Fibroblast of skin of right biceps (primary cell): ENCODE measurements around the gene PSPN.
"Not testable (repeated sequence)": the region's sequence is repeated elsewhere in the genome, so short reads cannot be mapped to it uniquely, and the experiment has no call there.

Source experiments
- DNase-seq: peaks from one replicate; pipeline ENCODE4 v3.0.0-alpha.2; 2013

The PSPN gene

DNA sequence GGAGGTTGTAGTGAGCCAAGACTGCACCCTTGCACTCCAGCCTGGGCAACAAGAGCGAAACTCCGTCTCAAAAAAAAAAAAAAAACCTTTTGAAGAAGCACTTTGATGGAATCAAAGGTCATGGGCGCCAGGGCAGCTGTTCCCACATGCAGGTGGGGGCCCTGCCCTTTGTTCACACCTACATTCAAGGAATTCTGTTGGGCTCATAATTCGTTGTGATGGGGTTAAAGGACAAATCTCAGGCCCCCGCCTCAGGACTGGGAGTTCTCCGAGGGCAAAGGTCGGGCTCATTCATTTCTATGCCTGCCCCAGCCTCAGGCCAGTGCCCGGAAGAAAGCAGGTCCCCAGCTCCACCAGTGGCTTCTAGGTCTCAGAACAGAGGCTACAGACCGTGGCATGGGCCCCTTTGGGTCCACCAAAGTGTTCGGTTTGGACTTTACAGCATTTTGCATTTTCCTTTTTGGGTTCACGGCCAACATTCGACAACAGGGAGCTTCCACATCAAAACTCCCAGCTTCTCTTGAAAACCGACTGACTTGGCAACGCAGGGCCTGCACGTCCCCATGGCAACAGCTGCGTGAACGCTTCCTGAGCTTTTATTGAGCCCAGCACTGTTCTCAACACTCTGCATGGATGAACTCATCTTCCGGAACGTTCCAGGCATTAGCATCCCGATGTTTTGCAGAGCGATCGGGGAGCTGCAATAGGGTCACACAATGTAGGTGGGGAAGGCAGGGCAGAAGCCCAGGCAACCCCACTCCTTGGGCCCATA lies 27.3 kb upstream of the PSPN start:
- peak; percentile 73 for DNase-seq

GRCh38 chr19:6402058-6402457 lies 26.3 kb upstream of the PSPN start:
- no peak for DNase-seq

GRCh38 chr19:6400062-6400944 lies 24.6 kb upstream of the PSPN start:
- DNase-seq, result not testable (repeated sequence)

DNA sequence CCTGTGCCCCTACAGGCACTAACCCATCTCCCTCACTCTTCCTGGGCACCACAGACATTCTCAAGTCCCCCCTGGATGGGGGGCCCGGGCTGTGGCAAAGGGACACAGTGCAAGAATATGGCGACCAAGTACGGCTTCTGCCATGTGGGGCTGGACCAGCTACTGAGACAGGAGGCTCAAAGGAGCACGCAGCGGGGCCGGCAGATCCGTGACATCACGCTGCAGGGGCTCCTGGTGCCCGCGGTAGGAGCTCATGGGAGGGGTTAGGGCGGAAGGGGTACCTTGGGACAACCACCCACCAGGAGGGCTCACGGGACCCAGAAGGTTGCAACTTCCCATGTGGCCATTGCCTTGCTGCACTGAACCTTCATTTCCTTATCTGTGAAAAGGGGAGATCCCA lies 20.6 kb upstream of the PSPN start:
- no peak for DNase-seq

GRCh38 chr19:6394831-6395230 lies 19.1 kb upstream of the PSPN start:
- DNase-seq, result no peak

GRCh38 chr19:6393983-6394412 lies 18.3 kb upstream of the PSPN start:
- no peak for DNase-seq

- peak; percentile 97 for DNase-seq
These were observed 17.6 kb upstream of the PSPN start, which contains the start of gene GTF2F1 for GRCh38 chr19:6393074-6393982. TSS of gene GTF2F1 (minus strand) at chr19:6393164. CDS start at chr19:6392995, 169 bp downstream.

- DNase-seq, result no peak
These were observed 16.7 kb upstream of the PSPN start for GRCh38 chr19:6392221-6393073.

DNA sequence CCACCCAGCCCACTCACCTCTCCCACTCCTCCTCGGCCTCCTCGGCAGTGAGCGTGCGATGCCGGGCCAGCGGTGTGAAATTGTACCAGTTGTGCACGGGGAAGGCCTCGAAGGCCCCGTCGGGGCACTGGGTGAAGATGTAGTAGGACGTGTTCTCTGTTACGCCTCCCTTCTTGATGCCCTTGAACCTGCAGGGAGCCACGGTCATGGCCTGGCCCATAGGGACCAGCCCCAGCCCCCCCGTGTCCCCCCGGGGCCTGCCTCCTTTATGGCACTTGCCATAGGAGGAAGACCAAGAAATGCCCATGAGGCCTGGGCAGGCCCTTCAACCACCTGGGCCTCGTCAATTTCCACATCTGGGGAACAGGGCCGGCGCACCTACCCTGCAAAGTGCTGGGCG lies 11.6 kb upstream of the PSPN start:
- DNase-seq, result no peak

DNA sequence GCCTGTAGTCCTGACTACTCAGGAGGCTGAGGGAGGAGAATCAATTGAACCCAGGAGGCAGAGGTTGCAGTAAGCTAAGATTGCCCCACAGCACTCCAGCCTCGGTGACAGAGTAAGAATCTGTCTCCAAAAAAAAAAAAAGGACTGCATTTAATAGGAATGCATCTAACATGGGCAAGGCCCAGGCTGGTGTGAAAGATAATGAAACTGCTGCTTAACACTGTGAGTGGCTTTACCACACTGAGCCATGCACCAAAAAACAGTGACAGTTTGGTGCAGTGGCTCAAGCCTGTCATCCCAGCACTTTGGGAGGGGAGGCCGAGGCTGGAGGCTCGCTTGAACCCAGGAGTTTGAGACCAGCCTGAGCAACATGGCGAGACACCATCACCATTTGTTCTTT lies 8.6 kb upstream of the PSPN start:
- no peak for DNase-seq

DNA sequence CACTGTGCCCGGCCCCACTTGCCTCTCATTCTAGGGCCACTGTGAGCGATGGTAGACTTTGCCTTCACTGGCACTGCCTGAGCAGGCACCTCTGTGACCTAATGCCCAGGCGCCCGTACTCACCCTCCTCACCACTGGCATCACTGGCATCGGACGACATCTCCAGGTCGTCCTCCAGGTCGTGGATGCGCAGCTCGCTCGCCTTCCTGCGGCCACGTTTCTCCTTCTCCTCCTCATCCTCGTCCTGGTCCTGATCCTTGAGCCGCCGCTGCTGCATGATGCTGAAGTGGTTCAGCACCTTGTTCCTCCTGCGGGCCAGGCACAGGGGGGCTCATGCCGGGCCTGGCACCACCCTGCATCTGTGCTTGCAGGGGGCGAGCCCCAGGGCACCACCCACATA lies 7.5 kb upstream of the PSPN start:
- no peak for DNase-seq

DNA sequence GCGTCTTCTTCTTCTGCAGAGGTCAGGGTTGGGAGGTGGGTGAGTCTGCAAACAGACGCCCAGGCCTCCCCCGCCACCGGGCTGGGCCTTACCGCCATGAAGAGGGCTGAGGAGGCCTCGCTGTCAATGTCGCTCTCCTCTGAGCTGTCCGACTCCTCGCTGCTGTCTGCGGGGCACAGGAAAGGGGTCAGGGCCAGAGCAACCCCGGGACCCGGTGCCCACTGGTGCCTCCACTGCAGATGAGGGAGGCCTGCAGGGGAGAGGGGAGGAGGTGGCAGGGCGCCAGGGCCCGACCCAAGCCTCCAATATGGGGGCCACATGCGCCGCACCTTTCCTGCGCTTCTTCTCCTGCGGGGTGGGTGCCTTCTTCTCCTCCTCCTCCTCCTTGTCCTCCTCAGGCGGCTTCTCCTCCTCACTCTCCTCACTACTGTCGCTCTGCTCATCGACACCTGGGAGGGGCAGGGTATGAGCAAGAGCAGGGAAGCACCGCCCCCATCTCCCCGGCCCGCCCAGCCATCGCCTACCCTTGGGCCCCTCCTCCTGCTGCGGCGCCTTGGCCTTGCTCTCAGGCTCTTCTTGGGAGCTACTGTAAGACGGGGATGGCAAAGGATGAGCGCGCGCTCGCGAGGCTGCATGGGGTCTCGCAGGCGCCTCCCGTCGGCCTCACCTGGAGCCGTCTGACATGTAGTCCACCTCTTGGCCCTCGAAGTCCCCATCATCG lies 5.5 kb upstream of the PSPN start:
- no peak for DNase-seq

- DNase-seq, result no peak
These were observed 4.0 kb upstream of the PSPN start for GRCh38 chr19:6379744-6380143.

DNA sequence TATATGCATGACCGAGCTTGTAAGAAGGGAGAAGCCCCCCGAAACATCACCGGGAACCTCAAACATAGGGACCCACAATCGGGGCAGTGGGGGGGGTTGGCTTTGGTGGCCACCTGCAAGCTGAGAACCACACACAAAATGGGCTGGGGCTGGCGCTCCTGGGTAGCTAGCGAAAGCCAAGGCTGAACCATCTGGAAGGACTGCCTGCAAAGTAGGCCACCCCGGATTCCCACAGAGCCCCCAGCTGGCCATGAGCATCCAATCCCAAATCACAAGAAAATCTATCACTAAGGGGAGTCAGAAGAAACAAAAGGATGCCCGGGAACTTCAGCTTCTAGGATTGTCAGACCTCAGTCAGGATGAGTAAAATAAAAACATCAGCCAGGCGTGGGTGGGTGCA lies 2.8 kb upstream of the PSPN start:
- no peak for DNase-seq

DNA sequence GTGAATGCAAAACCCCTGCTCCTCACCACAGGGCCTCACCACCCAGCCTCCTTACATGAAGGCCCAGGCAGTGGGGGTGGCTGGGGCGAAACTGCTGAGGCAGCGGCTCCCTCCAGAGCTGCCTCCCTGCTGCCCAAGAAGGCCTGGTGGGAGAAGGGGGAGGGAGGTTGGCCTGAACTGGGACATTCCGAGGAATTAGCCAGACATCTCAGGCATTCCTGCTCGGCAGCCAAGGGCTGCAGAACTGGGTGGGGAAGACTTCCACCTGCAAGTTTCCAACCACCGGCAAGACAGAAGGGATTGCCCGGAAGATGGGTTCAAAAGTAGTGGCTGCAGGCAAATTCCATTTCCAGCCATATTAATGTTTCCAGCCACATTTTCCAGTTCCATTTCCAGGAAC lies 2.3 kb upstream of the PSPN start:
- DNase-seq, result peak; percentile 69

DNA sequence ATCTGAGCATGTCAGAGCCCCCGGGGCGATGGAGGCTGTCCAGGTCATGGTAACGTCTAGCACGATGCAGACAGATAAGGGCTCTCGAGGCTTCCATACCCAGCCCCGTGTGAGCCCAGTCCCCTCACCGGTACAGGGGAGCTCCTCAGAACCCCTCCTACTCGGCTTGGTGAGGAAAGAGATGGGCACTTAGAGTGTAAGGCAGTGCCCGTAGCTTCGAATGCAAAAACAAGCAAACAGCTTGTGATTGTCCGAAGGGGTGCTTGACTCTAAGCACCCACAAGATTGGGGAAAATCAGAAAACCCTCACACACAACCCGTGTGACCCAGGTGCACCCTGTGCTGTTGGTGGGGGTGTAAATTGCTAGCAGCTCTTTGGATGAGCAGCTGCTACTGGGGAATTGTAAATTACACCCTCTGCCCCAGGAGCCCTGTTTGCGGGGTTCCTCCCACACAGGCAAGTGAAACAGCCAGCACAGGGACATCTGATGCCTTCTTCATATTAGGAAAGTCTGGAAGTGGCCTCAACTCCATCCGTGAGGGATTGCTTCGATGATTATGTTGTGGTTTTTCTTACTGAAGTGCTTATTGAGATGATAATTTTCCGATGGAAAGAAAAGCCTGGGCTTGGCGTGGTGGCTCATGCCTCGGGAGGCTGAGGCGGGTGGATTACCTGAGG lies 918 bp upstream of the PSPN start:
- no peak for DNase-seq

DNA sequence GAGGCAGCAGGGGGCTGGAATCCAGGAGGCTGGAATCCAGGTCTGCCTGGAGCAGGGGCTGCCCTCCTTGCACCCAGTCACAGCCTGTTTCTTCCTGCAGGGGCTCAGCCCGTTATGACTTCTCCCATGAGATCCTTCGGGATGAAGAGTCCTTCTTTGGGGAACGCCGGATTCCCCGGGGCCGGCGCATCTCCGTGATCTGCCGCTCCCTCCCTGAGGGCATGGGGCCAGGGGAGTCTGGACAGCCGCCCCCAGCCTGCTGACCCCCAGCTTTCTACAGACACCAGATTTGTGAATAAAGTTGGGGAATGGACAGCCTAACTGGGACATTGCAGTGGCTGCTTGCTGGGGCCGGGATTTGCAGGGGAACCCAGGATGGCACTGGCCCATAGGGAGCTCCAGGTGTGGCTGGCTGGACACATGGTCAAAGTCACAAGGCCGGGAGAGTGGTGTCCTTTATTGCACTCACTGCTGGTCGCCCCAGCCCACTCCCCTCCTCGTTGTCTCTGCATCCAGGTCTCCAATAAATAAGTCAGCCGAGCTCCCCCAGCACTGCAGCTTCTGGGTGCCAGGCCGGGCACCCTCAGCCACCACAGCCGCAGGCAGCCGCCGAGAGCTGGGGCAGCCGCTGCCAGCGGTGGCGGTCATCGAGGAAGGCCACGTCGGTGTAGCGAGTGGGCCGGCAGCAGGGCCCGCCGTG lies 872 bp downstream of the PSPN start:
- no peak for DNase-seq

DNA sequence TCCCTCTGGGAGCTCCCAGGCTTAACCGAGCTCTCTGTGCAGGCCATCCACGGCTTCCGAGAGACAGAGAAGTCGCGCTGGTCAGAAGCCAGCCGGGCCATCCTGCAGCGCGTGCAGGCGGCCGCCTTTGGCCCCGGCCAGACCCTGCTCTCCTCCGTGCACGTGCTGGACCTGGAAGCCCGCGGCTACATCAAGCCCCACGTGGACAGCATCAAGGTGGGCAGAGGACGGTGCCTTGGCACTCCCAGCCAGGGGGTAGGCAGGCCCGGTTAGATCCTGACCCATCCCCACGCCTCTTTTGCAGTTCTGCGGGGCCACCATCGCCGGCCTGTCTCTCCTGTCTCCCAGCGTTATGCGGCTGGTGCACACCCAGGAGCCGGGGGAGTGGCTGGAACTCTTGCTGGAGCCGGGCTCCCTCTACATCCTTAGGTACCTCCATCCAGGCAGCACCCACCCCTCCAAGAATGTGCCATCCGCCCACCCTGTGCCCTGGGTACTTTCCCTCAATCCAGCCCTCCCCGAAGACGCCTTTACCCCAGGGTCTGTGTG lies 1.5 kb downstream of the PSPN start:
- no peak for DNase-seq

DNA sequence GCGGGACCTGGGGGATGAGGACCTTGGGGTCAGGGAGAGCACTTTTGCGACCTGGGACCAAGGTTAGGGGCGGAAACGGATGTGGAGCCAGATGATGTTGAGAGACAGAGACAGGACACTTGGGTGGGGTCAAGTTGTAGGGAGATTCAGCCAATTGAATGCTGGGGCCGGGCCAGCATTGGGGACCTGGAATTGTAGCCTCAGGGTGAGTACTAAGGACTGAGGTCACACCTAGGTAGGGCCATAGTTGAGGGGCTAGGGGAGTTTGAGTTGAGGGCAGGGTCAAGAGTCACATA lies 2.0 kb downstream of the PSPN start:
- no peak for DNase-seq
